Measurements from ENCODE around the gene MSH5. TPM values are rescaled to one million over a fixed set of nuclear protein-coding genes. Genes with fewer than 3 reads are reported as not detected.

MSH5 gene
- total RNA-seq, 2 donors from 2014 or later = 35.7 to 57.2 TPM

- peak overlapping the region; percentile 93 for H3K27ac Mint-ChIP-seq
- DNase-seq = no peak
- H3K4me3 Mint-ChIP-seq = peak overlapping the region; percentile 99
- no peaks in the 10 kb centered on the region for H3K27me3 ChIP-seq (ENCODE audit: control insufficient read depth, insufficient read depth, low read length, poor library complexity, severe bottlenecking)
- H3K9me3 ChIP-seq (ENCODE audit: control insufficient read depth, low read length) = no peaks in the 10 kb centered on the region
- peaks cover 41% of the 10 kb centered on the region for H3K36me3 ChIP-seq (ENCODE audit: control insufficient read depth, insufficient read depth, low read length)
- no peaks in the 10 kb centered on the region for H3K27me3 Mint-ChIP-seq (ENCODE audit: insufficient read depth)
- peak overlapping the region; percentile 45 for H3K27ac ChIP-seq (ENCODE audit: low read depth, low read length)
- TF ChIP-seq, protein P1, sequence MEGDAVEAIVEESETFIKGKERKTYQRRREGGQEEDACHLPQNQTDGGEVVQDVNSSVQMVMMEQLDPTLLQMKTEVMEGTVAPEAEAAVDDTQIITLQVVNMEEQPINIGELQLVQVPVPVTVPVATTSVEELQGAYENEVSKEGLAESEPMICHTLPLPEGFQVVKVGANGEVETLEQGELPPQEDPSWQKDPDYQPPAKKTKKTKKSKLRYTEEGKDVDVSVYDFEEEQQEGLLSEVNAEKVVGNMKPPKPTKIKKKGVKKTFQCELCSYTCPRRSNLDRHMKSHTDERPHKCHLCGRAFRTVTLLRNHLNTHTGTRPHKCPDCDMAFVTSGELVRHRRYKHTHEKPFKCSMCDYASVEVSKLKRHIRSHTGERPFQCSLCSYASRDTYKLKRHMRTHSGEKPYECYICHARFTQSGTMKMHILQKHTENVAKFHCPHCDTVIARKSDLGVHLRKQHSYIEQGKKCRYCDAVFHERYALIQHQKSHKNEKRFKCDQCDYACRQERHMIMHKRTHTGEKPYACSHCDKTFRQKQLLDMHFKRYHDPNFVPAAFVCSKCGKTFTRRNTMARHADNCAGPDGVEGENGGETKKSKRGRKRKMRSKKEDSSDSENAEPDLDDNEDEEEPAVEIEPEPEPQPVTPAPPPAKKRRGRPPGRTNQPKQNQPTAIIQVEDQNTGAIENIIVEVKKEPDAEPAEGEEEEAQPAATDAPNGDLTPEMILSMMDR (conservative IDR thresholded peaks at IDR 0.05) = no peak
- WGBS, 2 experiments (ENCODE audit: insufficient coverage in 1 of 2, insufficient read length in 1 of 2) = 16% methylated on average over 2 of the region's 2 CpGs; no CpG with 5 or more reads in 1 of the 2 experiments
- no peaks in the 10 kb centered on the region for H3K9me3 Mint-ChIP-seq
- H3K36me3 Mint-ChIP-seq (ENCODE audit: low read depth) = peaks cover 32% of the 10 kb centered on the region
- peaks cover 46% of the 10 kb centered on the region for H3K4me1 Mint-ChIP-seq
- H3K4me1 ChIP-seq (ENCODE audit: control insufficient read depth, insufficient read depth, low read length) = peaks cover 18% of the 10 kb centered on the region
- peak overlapping the region; percentile 88 for H3K9ac ChIP-seq (ENCODE audit: extremely low read depth, low read length, poor library complexity, severe bottlenecking)
- H3K4me3 ChIP-seq (ENCODE audit: low read length) = peak overlapping the region; percentile 98
These were observed 5.5 kb upstream of the MSH5 start for GRCh38 chr6:31734247-31734820.

- TF ChIP-seq, protein P1 (conservative IDR thresholded peaks at IDR 0.05) = no peak
- peaks cover 32% of the 10 kb centered on the region for H3K36me3 Mint-ChIP-seq (ENCODE audit: low read depth)
- peak overlapping the region; percentile 99 for H3K4me3 Mint-ChIP-seq
- Histone ChIP-seq H3K4me1 (ENCODE audit: control insufficient read depth, insufficient read depth, low read length) (peaks cover 18% of the 10 kb centered on the region), H3K36me3 (ENCODE audit: control insufficient read depth, insufficient read depth, low read length) (peaks cover 41% of the 10 kb centered on the region), H3K27me3 (ENCODE audit: control insufficient read depth, insufficient read depth, low read length, poor library complexity, severe bottlenecking) (no peaks in the 10 kb centered on the region), H3K27ac (ENCODE audit: low read depth, low read length) (no peak overlapping the region), H3K9me3 (ENCODE audit: control insufficient read depth, low read length) (no peaks in the 10 kb centered on the region), H3K4me3 (ENCODE audit: low read length) (peak overlapping the region; percentile 98), H3K9ac (ENCODE audit: extremely low read depth, low read length, poor library complexity, severe bottlenecking) (peak overlapping the region; percentile 88)
- peak; percentile 87 for DNase-seq
- peaks cover 49% of the 10 kb centered on the region for H3K4me1 Mint-ChIP-seq
- no peaks in the 10 kb centered on the region for H3K27me3 Mint-ChIP-seq (ENCODE audit: insufficient read depth)
- peak overlapping the region; percentile 93 for H3K27ac Mint-ChIP-seq
- WGBS, 2 experiments (ENCODE audit: insufficient coverage in 1 of 2, insufficient read length in 1 of 2) = 1% methylated on average over 10 to 18 of the region's 18 CpGs
- H3K9me3 Mint-ChIP-seq = no peaks in the 10 kb centered on the region
These were observed 4.9 kb upstream of the MSH5 start for GRCh38 chr6:31734821-31735406.

GRCh38 chr6:31736021-31736767, 3.6 kb upstream of the MSH5 start, which contains the start of gene CLIC1:
Gene CLIC1 (minus strand): TSS chr6:31736530. CDS start chr6:31736300, 230 bp downstream.
- H3K4me1 ChIP-seq (ENCODE audit: control insufficient read depth, insufficient read depth, low read length) = peaks cover 18% of the 10 kb centered on the region
- peaks cover 32% of the 10 kb centered on the region for H3K36me3 ChIP-seq (ENCODE audit: control insufficient read depth, insufficient read depth, low read length)
- 0% methylated on average over 4 to 24 of the region's 24 CpGs for WGBS, 2 experiments (ENCODE audit: insufficient coverage in 1 of 2, insufficient read length in 1 of 2)
- peaks cover 41% of the 10 kb centered on the region for H3K4me1 Mint-ChIP-seq
- no peaks in the 10 kb centered on the region for H3K27me3 ChIP-seq (ENCODE audit: control insufficient read depth, insufficient read depth, low read length, poor library complexity, severe bottlenecking)
- TF ChIP-seq, protein P1 (conservative IDR thresholded peaks at IDR 0.05) = no peak
- H3K9me3 Mint-ChIP-seq = no peaks in the 10 kb centered on the region
- peak within 1 kb of the TSS; percentile 93 for H3K27ac Mint-ChIP-seq
- peak within 1 kb of the TSS; percentile 98 for H3K4me3 ChIP-seq (ENCODE audit: low read length)
- peaks cover 31% of the 10 kb centered on the region for H3K36me3 Mint-ChIP-seq (ENCODE audit: low read depth)
- peak within 1 kb of the TSS; percentile 87 for H3K27ac ChIP-seq (ENCODE audit: low read depth, low read length)
- H3K27me3 Mint-ChIP-seq (ENCODE audit: insufficient read depth) = no peaks in the 10 kb centered on the region
- no peaks in the 10 kb centered on the region for H3K9me3 ChIP-seq (ENCODE audit: control insufficient read depth, low read length)
- H3K4me3 Mint-ChIP-seq = peak within 1 kb of the TSS; percentile 99
- H3K9ac ChIP-seq (ENCODE audit: extremely low read depth, low read length, poor library complexity, severe bottlenecking) = peak within 1 kb of the TSS; percentile 88
- DNase-seq = peak; percentile 93

Measured in endodermal cell (in vitro differentiated cells).